Measurements from ENCODE around the gene SEC61A1.

SEC61A1 gene

DNA sequence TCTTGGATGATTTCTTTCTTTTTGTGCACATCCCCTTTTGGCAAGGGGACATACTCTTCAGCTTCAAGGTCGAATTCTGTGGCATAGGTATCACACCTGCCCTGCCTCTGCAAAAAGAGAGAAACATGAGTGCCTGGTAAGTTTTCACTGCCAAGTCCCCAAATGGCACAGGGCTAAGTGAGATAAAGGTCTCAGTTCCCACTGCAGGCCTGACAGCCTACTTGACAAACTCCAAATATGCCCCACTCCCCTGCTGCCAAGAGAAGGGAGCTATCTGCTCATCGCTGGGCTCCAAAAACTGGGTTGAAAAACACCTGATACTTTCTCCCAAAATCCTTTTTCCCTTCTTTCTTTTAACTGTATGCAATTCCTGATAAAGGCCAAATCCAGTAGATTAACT lies 48.4 kb downstream of the SEC61A1 start:
- ATAC-seq = no peak
- TF ChIP-seq TOX (CRISPR knock-in tag; IDR thresholded peaks at IDR 0.05; ENCODE audit: borderline replicate concordance) (no peak), SNAI2 (CRISPR knock-in tag; IDR thresholded peaks at IDR 0.05) (no peak), ZC3H10 (CRISPR knock-in tag; IDR thresholded peaks at IDR 0.05) (no peak), TCF4 (CRISPR knock-in tag; IDR thresholded peaks at IDR 0.05; ENCODE audit: borderline replicate concordance) (no peak), ZNF70 (CRISPR knock-in tag; IDR thresholded peaks at IDR 0.05) (no peak), ESRRG (CRISPR knock-in tag; IDR thresholded peaks at IDR 0.05) (no peak), CSDC2 (CRISPR knock-in tag; IDR thresholded peaks at IDR 0.05) (no peak), ZNF565 (CRISPR knock-in tag; conservative IDR thresholded peaks at IDR 0.05; ENCODE audit: low read depth) (no peak), ISL1 (CRISPR knock-in tag; IDR thresholded peaks at IDR 0.05) (no peak), BACH2 (CRISPR knock-in tag; IDR thresholded peaks at IDR 0.05; ENCODE audit: borderline replicate concordance) (no peak), ZNF8 (CRISPR knock-in tag; IDR thresholded peaks at IDR 0.05) (no peak), GLIS3 (CRISPR knock-in tag; IDR thresholded peaks at IDR 0.05) (no peak), OSR1 (CRISPR knock-in tag; IDR thresholded peaks at IDR 0.05) (no peak)
- TF ChIP-seq, protein P1, sequence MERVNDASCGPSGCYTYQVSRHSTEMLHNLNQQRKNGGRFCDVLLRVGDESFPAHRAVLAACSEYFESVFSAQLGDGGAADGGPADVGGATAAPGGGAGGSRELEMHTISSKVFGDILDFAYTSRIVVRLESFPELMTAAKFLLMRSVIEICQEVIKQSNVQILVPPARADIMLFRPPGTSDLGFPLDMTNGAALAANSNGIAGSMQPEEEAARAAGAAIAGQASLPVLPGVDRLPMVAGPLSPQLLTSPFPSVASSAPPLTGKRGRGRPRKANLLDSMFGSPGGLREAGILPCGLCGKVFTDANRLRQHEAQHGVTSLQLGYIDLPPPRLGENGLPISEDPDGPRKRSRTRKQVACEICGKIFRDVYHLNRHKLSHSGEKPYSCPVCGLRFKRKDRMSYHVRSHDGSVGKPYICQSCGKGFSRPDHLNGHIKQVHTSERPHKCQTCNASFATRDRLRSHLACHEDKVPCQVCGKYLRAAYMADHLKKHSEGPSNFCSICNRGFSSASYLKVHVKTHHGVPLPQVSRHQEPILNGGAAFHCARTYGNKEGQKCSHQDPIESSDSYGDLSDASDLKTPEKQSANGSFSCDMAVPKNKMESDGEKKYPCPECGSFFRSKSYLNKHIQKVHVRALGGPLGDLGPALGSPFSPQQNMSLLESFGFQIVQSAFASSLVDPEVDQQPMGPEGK (CRISPR knock-in tag; IDR thresholded peaks at IDR 0.05; ENCODE audit: borderline replicate concordance) = no peak
- TF ChIP-seq, protein P2, sequence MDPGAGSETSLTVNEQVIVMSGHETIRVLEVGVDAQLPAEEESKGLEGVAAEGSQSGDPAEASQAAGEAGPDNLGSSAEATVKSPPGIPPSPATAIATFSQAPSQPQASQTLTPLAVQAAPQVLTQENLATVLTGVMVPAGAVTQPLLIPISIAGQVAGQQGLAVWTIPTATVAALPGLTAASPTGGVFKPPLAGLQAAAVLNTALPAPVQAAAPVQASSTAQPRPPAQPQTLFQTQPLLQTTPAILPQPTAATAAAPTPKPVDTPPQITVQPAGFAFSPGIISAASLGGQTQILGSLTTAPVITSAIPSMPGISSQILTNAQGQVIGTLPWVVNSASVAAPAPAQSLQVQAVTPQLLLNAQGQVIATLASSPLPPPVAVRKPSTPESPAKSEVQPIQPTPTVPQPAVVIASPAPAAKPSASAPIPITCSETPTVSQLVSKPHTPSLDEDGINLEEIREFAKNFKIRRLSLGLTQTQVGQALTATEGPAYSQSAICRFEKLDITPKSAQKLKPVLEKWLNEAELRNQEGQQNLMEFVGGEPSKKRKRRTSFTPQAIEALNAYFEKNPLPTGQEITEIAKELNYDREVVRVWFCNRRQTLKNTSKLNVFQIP (CRISPR knock-in tag; IDR thresholded peaks at IDR 0.05; ENCODE audit: borderline replicate concordance, low read depth) = no peak
- TF ChIP-seq, protein P3, sequence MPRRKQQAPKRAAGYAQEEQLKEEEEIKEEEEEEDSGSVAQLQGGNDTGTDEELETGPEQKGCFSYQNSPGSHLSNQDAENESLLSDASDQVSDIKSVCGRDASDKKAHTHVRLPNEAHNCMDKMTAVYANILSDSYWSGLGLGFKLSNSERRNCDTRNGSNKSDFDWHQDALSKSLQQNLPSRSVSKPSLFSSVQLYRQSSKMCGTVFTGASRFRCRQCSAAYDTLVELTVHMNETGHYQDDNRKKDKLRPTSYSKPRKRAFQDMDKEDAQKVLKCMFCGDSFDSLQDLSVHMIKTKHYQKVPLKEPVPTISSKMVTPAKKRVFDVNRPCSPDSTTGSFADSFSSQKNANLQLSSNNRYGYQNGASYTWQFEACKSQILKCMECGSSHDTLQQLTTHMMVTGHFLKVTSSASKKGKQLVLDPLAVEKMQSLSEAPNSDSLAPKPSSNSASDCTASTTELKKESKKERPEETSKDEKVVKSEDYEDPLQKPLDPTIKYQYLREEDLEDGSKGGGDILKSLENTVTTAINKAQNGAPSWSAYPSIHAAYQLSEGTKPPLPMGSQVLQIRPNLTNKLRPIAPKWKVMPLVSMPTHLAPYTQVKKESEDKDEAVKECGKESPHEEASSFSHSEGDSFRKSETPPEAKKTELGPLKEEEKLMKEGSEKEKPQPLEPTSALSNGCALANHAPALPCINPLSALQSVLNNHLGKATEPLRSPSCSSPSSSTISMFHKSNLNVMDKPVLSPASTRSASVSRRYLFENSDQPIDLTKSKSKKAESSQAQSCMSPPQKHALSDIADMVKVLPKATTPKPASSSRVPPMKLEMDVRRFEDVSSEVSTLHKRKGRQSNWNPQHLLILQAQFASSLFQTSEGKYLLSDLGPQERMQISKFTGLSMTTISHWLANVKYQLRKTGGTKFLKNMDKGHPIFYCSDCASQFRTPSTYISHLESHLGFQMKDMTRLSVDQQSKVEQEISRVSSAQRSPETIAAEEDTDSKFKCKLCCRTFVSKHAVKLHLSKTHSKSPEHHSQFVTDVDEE (CRISPR knock-in tag; IDR thresholded peaks at IDR 0.05) = no peak
- TF ChIP-seq, protein P4, sequence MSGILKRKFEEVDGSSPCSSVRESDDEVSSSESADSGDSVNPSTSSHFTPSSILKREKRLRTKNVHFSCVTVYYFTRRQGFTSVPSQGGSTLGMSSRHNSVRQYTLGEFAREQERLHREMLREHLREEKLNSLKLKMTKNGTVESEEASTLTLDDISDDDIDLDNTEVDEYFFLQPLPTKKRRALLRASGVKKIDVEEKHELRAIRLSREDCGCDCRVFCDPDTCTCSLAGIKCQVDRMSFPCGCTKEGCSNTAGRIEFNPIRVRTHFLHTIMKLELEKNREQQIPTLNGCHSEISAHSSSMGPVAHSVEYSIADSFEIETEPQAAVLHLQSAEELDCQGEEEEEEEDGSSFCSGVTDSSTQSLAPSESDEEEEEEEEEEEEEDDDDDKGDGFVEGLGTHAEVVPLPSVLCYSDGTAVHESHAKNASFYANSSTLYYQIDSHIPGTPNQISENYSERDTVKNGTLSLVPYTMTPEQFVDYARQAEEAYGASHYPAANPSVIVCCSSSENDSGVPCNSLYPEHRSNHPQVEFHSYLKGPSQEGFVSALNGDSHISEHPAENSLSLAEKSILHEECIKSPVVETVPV (CRISPR knock-in tag; IDR thresholded peaks at IDR 0.05) = no peak

DNA sequence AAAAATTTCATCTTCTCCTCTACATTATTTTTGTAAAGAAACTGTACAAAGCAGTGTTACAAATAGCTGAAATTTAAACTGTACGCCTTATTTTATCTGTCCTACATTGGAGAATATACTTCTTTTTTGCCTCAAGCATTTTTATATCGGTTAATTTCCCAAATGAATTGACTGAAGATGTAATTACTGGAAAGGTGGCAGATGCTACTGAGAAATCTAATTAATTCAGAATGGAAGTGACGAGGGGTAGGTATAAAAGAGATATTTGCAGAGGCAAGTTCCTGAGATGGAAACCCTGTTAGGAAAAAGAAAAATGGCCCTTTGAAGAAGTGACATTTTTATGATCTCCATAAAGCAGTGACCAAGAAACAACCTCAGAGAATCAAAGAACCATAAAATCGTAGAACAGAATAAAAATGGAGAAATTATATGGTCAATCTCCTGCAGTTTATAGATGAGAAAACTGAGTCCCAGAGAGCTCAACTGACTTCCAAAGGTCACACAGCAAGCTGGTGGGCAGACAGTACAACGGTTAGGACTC lies 51.0 kb downstream of the SEC61A1 start:
- no peak for ATAC-seq
- TF ChIP-seq CSDC2 (CRISPR knock-in tag; IDR thresholded peaks at IDR 0.05) (no peak), ISL1 (CRISPR knock-in tag; IDR thresholded peaks at IDR 0.05) (no peak), SNAI2 (CRISPR knock-in tag; IDR thresholded peaks at IDR 0.05) (no peak), ZNF8 (CRISPR knock-in tag; IDR thresholded peaks at IDR 0.05) (no peak), ZNF70 (CRISPR knock-in tag; IDR thresholded peaks at IDR 0.05) (no peak), RARB (CRISPR knock-in tag; IDR thresholded peaks at IDR 0.05) (no peak), ESRRG (CRISPR knock-in tag; IDR thresholded peaks at IDR 0.05) (no peak), GLIS3 (CRISPR knock-in tag; IDR thresholded peaks at IDR 0.05) (no peak), PPARA (CRISPR knock-in tag; IDR thresholded peaks at IDR 0.05; ENCODE audit: borderline replicate concordance) (no peak), OSR1 (CRISPR knock-in tag; IDR thresholded peaks at IDR 0.05) (no peak), TOX (CRISPR knock-in tag; IDR thresholded peaks at IDR 0.05; ENCODE audit: borderline replicate concordance) (no peak)
- TF ChIP-seq, protein P1 (CRISPR knock-in tag; IDR thresholded peaks at IDR 0.05; ENCODE audit: borderline replicate concordance) = no peak
- TF ChIP-seq, protein P2 (CRISPR knock-in tag; IDR thresholded peaks at IDR 0.05; ENCODE audit: borderline replicate concordance, low read depth) = no peak
- TF ChIP-seq, protein P3 (CRISPR knock-in tag; IDR thresholded peaks at IDR 0.05) = no peak
- TF ChIP-seq, protein P4 (CRISPR knock-in tag; IDR thresholded peaks at IDR 0.05) = no peak
- TF ChIP-seq, protein P5, sequence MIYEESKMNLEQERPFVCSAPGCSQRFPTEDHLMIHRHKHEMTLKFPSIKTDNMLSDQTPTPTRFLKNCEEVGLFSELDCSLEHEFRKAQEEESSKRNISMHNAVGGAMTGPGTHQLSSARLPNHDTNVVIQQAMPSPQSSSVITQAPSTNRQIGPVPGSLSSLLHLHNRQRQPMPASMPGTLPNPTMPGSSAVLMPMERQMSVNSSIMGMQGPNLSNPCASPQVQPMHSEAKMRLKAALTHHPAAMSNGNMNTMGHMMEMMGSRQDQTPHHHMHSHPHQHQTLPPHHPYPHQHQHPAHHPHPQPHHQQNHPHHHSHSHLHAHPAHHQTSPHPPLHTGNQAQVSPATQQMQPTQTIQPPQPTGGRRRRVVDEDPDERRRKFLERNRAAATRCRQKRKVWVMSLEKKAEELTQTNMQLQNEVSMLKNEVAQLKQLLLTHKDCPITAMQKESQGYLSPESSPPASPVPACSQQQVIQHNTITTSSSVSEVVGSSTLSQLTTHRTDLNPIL (CRISPR knock-in tag; IDR thresholded peaks at IDR 0.05; ENCODE audit: low read depth) = no peak

All from SK-N-SH treated with all-trans-retinoic acid at 6 μM for 48 hours (cell line).